ENCODE measurements around the gene CYSTM1.
"Not testable (repeated sequence)": the region's sequence is repeated elsewhere in the genome, so short reads cannot be mapped to it uniquely, and the experiment has no call there.

CYSTM1 gene

DNA sequence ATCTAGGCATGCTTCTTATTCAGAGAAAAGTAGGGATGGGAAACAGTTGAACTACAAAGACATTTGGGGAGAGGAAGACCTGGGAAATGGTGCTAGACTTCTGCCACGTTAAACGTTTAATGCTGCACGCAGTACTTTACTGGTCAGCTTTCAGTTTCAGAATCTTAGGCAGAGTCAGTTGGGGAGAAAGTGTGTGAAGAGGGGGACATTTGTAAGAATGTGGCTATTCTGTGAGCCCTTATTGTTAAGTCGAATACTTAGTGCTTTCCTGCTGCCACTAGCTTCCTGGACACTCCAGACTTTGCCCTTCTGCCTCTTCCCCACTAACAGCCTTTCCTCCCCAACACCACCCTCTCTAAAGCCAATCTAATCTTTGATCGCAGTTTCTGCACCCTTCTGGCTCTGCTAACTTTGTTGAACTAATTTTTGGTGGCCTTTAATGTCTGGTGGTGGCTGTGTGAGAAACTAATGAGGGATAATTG, 6.1 kb downstream of the CYSTM1 start:
- no peak for DNase-seq

DNA sequence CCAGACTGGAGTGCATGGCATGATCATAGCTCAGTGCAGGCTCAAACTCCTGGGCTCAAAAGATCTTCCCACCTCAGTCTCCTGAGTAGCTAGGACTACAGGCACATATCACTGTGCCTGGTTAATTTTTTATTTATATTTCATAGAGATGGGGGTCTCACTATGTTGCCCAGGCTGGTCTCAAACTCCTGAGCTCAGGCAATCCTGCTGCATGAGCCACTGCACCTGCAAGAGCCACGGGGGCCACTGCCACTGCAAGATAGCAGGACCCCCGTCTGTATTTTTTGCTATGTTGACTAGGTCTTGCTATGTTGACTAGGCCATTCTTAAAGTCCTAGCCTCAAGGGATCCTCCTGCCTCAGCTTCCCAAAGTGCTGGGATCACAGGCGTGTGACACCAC, 6.5 kb downstream of the CYSTM1 start:
- DNase-seq, result no peak

DNA sequence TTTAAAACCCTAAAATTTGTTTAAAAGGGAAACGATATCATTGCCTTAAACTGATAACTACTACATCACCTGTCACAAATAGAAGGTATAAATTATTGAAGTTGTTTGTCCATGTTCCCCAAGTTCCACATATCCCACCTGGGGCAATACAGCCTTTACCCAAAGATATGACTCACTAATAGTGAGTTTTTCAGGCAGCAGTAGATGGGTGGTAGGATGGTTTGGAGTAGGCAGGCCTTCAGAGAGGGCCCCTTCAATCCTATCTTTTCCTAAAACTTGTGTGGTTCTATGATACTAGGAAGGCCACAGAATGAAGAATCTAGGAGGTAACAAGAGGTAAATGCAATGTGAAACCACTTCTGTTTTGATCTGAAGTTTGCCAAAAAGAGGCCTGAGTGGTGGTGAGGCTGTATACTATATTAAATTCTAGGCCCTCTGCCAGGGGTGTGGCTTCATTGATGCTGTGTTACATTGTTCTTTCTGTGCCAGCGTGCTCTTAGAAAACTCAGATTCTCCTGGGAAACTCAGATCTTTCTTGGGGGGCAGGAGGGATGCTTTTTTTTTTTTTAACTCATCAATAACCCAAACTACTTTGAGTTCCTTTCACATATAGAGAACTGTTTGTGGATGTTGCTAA, 7.2 kb downstream of the CYSTM1 start:
- peak; percentile 33 for DNase-seq

DNA sequence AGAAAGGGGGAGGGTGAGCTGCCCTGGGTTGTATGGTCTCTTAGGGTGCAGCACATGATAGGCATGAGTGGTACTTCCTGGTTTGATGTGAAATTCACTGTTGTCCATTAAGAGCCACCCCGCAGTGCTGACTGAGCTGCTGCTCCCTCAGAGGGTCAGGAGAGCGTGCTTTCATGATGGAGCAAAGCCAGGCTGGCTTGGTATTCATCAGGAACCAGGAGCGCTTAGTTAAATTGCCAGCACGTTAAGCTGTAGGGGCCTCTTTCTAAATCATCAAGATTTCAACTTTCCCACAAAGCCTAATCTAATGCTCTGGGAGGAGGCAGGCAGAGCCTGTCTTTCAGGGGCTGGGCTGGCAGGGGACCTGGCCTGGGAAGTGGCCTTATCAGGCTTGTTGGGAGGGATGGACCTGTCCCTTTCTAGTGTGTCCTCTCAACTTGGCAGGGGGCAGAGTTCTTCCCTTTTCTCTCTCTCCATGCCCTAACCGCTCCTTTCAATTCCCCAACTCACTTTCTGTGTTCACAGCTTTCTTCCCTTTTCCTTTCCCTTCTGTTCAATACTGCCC, 7.9 kb downstream of the CYSTM1 start:
- peak; percentile 51 for DNase-seq

DNA sequence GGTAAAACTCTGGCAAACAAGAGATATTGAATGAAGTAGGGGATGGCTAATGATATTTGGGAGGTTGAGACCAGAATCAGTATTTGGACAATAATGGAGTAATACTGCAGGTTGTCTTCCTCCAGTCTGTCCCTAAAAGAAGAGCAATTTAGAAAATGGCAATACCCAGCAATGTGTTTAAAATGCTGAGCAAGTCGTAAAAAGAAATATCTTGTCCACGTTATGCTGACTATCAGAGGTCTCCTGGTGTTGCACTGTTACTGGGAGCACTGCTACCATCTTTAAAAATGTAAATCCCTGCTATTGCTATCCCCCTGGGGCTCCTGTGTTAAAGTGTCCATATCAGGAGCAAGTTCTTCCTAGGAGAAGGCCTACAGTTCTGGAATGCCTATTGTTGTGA, 10.4 kb downstream of the CYSTM1 start:
- no peak for DNase-seq

DNA sequence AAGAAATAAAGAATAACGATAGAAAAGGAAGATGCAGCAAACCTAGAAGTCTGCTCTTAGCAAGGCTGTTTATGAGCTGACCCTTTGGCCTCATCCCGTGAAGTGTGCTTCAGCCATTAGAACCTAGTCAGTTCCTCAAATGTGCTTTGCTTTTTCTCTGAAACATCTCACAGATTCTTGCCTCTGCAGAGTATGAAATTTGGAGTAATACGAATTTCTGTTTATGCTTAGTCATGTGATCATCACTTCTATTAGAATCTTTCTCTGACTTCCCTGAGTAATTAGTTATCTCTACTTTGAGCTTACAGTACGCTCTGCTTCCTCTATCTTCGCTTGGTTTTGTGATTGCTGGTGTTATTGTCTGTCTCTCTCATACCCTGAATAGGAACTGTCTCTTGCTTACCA, 11.3 kb downstream of the CYSTM1 start:
- no peak for DNase-seq

DNA sequence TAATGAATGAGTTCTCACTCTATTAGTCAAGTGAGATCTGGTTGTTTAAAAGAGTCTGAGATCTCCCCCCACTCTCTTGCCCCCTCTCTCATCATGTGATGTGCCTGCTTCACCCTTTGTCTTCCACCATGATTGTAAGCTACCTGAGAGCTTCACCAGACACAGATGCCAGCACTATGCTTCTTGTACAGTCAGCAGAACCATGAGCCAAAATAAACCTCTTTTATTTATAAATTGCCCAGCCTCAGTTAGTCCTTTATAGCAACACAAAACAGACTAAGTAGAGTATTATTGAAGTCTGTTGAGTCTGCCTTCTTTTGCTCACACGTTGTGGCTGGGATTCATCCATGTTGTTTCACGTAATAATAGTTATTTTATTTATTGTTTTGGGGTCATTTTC, 14.3 kb downstream of the CYSTM1 start:
- no peak for DNase-seq

DNA sequence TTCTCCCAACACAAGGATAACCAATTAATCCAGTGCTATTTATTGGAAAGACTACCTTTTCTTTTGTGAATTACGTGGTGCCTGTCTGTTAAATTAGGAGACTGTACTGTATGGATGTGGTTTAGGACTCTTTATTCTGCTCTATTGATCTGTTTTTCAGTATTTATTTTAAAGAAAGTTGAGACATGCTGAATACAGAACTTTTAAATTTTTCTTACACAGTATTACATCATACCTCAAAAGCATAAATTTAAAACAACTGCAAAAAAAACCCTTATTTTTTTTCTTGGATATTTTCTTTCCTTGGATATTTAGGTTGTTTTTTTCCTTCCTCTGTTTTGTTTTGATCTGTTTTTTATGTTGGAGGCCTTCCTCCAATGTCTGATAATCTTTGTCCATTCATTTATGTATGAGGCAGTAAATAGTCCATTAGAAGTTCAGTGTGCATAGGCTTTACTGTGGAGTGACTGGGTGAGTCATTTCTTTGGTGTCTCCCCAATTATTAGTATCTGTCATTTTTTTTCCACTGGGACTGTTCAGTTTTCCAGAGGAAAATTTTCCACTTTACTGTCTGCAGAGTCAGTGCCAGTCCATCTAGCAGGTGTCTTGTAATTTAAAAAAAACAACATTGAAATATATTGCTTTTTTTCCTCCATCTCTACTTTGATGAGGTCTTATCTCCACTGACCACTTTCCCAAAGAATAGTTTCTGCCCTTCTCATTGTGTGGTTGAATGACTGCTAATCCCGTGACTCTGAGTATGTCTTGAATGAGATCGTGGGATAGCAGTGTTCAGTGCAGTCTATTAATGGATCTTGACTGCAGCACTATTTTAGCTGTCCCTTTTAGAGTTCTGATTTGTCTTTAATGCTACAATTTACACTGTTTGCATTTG, 15.2 kb downstream of the CYSTM1 start:
- DNase-seq, result no peak

DNA sequence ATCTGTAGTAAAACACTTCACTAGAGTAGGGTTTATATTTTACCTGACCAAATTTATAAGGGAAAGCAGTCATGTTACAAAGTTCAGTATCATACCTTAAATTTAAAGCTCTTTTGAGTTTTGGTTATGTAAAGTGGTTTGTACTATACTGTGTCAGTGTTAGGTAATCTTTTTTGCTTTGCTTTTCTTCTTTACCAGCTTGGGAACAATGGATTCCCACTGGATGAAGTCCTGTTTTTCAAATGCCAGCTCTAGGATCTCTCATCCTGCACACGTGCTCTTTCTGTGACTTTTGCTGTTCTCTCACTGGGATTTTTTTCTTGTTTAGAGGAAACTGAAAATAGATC, 15.9 kb downstream of the CYSTM1 start:
- no peak for DNase-seq

DNA sequence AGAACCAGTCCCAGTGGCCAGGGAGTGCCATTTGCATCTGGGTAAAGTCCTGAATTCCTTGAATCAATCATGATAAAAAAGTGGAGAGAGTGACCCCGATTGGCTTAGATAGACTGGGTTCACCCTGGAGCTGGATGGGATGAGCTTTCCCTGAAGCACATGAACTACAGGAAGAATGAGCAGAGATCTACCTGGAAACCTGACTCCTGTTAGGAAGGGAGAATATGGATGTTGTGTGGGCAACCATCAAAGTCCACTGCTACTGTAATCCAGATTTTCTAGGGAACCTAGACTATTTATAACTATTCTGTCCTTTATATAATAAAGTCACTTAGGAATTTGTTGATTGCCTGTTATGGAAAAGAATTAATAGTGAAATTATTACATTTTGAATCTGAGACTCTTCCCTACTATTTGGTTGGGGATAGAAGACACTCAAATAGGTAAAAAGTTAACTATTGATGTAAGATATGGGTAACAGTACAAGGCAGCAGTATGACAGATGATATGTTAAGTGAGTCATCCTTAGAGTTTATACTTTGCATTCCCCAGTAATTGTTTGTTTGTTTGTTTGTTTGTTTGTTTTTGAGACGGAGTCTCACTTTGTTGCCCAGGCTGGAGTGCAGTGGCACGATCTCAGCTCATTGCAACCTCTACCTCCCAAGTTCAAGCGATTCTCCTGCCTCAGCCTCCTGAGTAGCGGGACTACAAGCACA, 17.9 kb downstream of the CYSTM1 start:
- DNase-seq, result no peak

DNA sequence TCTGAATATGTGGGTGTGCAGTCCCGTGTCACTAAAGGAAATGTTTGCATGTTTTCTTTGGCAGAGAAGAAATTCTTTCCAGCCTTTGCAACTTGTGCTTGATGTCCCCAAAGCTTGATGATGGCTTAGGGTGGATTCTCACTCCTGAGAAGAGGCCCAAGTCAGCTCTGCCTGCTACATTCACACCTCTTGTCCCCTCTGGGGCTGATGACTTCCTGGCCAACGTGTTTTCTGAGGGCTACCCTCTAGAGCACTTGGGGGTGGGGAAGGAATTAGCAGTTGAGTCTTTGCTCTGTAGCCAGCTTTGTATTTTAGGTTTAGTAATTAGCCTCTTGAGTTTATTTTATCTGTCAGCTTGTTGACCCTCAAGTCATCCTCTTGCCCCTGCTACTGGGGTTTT, 19.7 kb downstream of the CYSTM1 start:
- no peak for DNase-seq

DNA sequence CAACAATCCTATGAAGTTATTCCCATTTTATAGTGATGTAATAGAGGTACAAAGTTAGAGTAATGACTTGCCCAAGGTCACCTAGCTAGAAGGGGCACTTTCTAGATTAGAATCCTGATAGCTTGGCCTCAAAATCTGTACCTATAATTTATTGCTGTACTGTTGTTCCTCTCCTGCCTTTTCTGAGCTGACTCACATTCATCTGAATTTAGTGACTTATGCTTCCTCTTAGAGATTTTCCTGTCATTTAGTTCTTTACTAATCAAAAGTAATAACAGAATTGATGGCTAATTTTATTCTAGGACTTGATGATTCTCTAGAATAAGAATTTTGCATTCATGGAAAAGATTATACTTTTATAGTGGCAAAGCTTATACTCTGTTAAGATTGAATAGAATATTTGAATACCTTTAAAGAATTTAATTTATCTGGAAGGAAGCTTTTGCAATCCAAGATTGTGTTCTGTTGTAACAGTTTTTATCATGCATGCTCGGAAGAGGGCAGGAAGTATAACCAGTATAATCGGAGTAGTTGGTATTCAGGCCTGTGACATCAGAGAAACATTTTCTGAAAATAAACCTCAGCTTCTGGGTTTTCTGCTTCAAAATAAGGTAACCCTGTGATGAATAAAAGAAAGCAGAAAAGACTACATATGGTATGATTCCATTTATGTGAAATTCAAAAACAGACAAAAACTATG, 21.3 kb downstream of the CYSTM1 start:
- DNase-seq, result no peak

DNA sequence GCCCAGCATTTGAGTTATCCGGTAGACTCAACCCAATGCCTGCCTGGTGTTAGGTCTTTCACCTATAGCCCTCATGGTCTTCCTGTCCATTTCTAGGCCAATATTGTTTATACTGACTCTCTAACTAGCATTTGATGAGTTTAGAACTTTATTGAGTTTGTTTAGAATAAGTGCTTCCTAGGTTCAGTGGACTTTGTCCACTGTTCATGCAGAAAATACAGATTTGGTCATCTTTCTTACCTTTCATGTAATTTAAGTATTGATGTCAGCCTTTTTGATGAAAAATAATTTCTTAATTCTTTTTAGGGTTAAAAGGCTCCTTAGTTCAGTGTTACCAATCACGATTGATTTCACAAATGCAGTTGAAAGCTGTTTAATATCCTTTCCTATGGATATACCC, 22.0 kb downstream of the CYSTM1 start:
- no peak for DNase-seq

DNA sequence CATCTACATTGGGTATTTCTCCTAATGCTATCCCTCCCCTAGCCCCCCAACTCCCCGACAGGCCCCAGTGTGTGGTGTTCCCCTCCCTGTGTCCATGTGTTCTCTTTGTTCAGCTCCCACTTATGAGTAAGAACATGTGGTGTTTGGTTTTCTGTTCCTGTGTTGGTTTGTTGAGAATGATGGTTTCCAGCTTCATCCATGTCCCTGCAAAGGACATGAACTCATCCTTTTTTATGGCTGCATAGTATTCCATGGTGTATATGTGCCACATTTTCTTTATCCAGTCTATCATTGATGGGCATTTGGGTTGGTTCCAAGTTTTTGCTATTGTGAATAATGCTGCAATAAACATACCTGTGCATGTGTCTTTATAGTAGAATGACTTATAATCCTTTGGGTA, 23.9 kb downstream of the CYSTM1 start:
- DNase-seq, result not testable (repeated sequence)

DNA sequence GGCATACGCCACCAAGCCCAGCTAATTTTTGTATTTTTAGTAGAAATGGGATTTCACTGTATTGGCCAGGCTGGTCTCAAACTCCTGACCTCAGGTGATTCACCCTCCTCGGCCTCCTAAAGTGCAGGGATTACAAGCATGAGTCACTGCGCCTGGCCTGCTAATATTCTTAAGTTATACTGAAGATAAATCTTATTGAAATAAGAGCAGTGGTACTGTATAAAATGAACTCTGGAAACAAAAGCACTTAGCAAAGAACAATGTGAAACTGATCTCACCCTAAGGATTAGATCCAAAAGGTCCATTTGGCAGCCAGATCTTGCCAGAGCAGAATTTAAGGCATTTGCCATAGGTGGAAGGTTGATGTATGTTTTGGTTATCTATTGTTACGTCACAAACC, 27.1 kb downstream of the CYSTM1 start:
- no peak for DNase-seq

DNA sequence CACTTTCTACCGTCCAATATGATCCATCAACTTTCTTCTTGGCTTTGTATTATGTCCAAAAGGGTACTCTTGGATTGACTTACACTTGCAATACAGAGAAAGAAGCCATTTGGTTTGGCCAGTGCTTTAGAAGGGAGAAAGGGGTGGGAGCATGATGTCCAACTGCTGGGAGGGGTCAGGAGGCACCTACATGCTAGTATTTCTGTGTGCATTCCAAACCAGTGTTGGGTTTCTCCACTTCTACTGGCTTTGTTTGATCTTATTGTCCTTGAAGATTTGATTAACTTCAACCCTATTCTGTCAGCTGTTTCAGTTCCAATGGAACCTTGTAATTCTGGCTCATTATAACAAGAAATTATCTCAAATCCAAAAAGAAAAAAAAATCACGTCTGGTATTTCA, 27.6 kb downstream of the CYSTM1 start:
- DNase-seq, result no peak

DNA sequence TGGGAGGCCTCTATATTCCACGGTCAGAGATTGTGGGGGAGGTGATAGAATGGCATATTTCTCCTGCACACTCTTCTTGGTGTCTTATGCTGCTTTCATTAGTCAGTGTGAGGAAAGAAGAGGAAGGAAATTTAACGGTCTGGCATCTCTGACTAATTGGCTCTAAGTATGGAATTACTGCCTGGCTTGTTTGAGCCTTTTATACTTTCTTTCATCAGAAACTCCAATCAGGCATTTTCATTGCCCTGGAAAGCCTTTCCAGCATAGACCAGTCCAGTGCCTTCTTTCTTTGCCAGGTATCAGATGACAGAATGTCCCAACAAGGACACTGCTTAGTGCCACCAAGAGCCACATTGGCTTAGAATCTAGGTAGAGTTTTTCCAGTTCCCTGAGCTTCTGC, 30.2 kb downstream of the CYSTM1 start:
- DNase-seq, result no peak

DNA sequence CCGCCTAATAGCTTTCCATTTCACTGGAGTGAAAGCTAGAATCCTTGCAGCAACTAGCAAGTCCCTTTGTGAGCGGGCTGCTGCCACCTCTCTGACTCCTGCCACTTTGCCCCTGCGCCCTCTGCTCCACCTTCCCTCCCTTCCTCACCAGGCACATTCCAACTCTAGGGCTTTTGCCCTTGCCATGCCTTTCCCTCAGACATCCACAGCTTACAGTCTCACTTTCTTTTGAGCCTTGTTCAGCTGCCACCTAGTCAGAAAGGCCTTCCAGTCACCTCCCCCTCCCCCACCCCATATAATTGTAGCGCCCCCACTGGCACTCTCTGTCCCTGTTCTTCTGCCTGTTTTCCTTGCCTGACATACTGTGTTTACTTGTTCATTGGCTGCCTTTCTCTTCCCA, 31.0 kb downstream of the CYSTM1 start:
- no peak for DNase-seq

DNA sequence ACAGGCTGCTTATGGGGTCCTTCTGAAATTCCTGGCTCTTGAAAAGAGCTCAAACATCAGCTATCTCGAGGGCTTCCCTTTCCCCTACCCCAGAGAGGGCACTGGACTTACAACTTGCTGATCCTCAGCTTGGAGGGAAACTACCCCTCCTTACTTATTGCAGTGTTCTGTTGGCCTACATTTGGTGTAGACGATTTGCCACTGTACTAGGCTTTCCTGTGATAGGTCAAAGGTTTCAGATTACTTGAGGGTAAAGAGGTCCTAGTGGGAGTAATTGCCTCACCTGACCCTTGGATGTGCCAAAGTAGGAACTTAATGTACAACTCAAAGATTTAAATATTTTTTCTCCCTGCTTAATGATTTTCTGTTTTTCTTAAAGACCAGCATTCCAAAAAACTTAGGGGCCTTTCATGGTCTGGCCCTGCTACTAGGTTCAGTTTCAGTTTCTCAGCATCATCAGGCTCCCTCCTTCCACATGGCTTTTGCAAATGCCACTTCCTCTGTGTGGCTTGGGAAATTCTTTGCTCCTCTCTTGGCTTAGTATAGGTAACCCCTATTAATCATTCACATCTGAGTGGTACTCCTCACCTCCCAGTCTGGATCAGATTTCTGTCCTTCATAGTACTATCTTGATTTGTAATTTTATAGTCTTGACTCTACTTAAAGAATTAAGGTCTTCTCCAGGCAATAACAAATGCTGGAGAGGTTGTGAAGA, 32.4 kb downstream of the CYSTM1 start:
- DNase-seq, result no peak

DNA sequence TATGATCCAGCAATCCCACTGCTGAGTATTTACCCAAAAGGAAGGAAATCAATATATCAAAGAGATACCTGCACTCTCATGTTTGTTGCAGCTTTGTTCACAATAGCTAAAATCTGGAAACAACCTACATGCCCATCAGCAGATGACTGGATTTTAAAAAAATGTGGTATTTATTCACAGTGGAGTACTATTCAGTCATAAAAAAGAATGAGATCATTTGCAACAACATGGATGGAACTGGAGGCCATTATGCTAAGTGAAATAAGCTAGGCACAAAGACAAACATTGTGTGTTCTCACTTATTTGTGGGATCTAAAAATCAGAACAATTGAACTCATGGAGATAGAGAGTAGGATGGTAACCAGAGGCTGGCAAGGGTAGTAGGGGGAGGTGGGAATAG, 33.1 kb downstream of the CYSTM1 start:
- no peak for DNase-seq

DNA sequence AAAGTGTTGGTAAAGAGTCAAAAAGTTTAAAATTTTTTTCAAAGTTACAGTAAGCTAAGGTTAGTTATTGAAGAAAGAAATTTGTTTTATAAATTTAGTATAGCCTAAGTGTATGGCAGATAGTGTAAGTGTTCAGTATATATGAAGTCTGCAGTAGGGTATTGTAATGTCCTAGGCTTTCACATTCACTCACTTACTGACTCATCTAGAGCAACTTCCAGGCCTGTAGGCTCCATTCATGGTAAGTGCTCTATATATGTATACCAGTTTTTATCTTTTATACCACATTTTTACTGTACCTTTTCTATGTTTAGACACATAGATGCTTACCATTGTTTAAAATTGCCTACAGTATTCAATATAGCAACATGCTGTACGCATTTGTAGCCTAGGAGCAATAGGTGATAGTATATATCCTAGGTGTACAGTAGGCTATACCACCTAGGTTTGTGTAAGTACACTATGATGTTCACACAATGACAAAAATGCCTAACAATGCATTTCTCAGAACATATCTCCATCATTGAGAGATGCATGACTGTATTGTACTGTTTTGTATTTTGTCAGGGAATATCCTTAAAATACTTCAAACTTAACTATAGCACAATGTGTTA, 38.5 kb downstream of the CYSTM1 start:
- no peak for DNase-seq

DNA sequence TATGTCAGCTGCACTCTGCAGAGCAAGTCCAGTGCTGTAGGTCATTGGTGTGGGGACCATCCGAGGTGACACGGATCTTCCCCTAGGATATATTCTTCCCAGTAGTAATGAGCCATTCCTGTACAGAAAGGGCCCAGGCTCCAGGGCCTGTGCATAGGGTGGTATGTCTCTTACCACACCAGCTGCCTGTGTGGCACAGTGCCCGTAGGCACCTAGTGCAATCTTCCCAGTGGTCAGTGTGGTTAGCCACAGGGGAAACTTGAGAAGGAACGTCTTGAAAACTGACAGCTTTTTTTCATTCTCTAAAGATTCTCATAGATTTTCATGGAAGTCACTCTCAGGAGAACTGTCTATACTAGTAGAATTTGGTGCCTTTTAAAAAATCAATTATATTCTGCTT, 39.8 kb downstream of the CYSTM1 start:
- no peak for DNase-seq

Data from eye (tissue), 1 donor.